Vagina (tissue), 2 donors: Measurements from ENCODE around the gene PRKCB.

Source experiments
- CTCF ChIP-seq, 3 experiments: fragments of 450-650 bp in 2 of 3; fragments of 200-600 bp in 1 of 3; sonication (generic) in 1 of 3; IDR thresholded peaks; one replicate each; pipeline ENCODE4 v1.5.1; 2017 to 2019; ENCODE audit warnings: antibody characterized with exemption in 3 of 3, mild to moderate bottlenecking in 2 of 3, moderate library complexity in 2 of 3
- POLR2A ChIP-seq, 2 donors: fragments of 450-650 bp; IDR thresholded peaks; one replicate each; pipeline ENCODE4 v1.6.1; 2017; ENCODE audit warnings: antibody characterized with exemption in 2 of 2, mild to moderate bottlenecking in 2 of 2, moderate library complexity in 2 of 2
- POLR2AphosphoS5 ChIP-seq, 2 donors: sonication (generic); formaldehyde crosslinking; IDR thresholded peaks; one replicate each; pipeline ENCODE4 v1.9.0; 2017; ENCODE audit warnings: antibody characterized with exemption in 2 of 2, mild to moderate bottlenecking in 2 of 2, low read depth in 1 of 2; ENCODE audit not compliant: insufficient read depth in 1 of 2

- no peak for TF ChIP-seq CTCF (IDR thresholded peaks at IDR 0.05)
- no peak for TF ChIP-seq POLR2A (IDR thresholded peaks at IDR 0.05)
- no peak for TF ChIP-seq POLR2AphosphoS5 (IDR thresholded peaks at IDR 0.05; ENCODE audit: insufficient read depth in 1 of 2, low read depth in 1 of 2)
These were observed 411.3 kb downstream of the PRKCB start for GRCh38 chr16:24246911-24247607.
